HG03565 (cell line): ENCODE data around the gene SDF2.
"Not testable (repeated sequence)": the region's sequence is repeated elsewhere in the genome, so short reads cannot be mapped to it uniquely, and the experiment has no call there.

Source experiments
- ATAC-seq: cut with Tn5 transposase; IDR thresholded peaks from one replicate; pipeline ENCODE4 v1.9.1; 2021; ENCODE audit warnings: mild to moderate bottlenecking, moderate library complexity; ENCODE audit not compliant: unreplicated experiment

Gene SDF2

GRCh38 chr17:28685366-28685765 is 23.7 kb upstream of the SDF2 start:
- ATAC-seq = no peak

- no peak for ATAC-seq
Observed at GRCh38 chr17:28684963-28685362, 23.3 kb upstream of the SDF2 start.

DNA sequence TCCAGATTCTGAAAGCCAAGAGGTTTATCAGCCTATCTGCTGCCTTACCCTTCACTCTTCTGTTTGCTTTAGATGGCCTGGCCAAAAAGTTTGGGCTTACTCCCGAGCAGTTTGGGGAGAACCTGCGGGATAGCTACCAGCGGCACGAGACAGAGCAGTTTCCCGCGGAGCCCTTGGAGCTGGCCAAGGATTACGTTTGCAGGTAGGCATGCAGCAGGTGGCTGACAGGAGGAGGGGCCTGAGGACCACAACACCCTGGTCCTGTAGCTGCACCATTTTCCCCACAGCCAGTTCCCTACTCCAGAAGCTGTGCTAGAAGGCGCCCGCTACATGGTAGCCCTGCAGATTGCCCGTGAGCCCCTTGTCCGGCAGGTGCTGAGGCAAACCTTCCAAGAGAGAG is 20.9 kb upstream of the SDF2 start:
- no peak for ATAC-seq

- ATAC-seq = no peak
Observed at GRCh38 chr17:28675980-28676379, 14.3 kb upstream of the SDF2 start.

DNA sequence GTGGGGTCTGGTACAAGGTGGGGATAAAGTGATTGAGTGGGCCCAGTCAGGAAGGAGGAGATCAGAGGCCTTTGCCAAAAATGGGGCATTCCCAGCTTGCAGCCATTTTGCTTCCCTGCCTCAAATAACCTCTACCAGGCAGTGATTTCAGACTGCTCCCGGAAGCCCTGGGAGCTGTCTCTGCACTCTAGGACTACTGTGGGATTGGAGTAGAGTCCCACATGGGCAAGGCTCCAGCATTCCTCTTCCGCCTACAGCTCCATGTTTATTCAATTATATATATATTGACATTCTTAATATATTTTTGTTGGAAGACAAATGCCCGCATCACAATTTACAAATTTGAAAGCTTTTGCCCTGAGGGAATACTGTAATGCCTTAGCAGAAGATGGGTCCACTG is 13.8 kb upstream of the SDF2 start:
- no peak for ATAC-seq

GRCh38 chr17:28669918-28670317 is 8.2 kb upstream of the SDF2 start:
- no peak for ATAC-seq

GRCh38 chr17:28667870-28668269 is 6.2 kb upstream of the SDF2 start:
- ATAC-seq = no peak

- ATAC-seq = no peak
Observed at GRCh38 chr17:28665994-28666393, 4.3 kb upstream of the SDF2 start.

- no peak for ATAC-seq
Observed at GRCh38 chr17:28663723-28664122, 2.0 kb upstream of the SDF2 start.

DNA sequence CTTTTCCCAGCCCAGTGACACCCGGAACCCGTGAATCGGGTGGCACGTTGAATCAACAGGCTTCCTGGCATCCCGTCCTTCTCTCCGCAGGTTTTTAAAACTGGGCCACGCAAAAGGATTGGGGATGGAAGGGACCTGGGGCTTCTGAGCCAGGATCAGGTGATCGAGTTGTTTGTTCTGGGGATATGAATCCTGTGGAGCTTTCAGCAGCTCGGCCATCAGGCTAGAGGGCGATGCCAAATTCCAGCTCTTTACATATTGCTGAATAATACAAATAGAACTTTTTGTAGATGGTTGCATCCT is 772 bp upstream of the SDF2 start:
- ATAC-seq = no peak

DNA sequence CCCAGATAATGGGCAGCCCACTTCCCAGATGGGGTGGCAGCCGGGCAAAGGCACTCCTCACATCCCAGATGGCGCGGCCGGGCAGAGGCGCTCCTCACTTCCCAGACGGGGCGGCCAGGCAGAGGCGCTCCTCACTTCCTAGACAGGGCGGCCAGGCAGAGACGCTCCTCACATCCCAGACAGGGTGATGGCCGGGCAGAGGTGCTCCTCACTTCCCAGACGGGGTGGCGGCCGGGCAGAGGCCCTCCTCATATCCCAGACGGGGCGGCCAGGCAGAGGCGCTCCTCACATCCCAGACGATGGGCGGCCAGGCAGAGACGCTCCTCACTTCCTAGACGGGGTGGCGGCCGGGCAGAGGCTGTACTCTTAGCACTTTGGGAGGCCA is 2.2 kb downstream of the SDF2 start:
- ATAC-seq = not testable (repeated sequence)

DNA sequence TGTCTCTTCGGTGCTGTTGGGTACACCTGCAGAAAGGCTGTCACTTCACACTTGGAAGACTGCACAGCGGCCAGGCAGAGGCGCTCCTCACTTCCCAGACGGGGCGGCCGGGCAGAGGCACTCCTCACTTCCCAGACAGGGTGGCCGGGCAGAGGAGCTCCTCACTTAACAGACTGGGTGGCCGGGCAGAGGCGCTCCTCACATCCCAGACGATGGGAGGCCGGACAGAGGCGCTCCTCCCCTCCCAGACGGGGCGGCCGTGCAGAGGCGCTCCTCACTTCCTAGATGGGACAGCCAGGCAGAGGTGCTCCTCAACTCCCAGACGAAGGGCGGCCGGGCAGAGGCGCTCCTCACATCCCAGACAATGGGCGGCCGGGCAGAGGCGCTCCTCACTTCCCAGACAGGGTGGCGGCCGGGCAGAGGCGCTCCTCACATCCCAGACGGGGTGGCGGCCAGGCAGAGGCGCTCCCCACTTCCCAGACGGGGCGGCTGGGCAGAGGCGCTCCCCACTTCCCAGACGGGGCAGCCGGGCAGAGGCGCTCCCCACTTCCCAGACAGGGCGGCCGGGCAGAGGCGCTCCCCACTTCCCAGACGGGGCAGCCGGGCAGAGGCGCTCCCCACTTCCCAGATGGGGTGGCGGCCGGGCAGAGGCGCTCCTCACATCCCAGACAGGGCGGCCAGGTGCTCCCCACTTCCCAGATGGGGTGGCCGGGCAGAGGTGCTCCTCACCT is 2.8 kb downstream of the SDF2 start:
- ATAC-seq = not testable (repeated sequence)

- ATAC-seq = not testable (repeated sequence)
Observed at GRCh38 chr17:28658342-28658741, 3.4 kb downstream of the SDF2 start.

DNA sequence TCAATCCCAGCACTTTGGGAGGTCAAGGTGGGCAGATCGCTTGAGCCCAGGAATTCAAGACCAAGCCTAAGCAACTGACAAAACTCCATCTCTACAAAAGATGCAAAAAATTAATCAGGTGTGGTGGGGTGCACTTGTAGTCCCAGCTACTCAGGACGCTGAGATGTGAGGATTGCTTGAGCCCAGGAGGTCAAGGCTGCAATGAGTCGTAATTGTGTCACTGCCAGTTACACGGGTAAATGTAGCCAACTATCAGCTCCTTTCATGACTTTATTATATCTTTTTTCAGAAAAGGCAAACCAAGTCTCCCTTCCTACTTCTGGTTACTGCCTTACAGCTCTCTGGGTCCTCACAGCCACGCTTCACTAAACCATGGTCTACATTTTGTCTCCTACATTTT is 4.0 kb downstream of the SDF2 start:
- ATAC-seq = no peak

DNA sequence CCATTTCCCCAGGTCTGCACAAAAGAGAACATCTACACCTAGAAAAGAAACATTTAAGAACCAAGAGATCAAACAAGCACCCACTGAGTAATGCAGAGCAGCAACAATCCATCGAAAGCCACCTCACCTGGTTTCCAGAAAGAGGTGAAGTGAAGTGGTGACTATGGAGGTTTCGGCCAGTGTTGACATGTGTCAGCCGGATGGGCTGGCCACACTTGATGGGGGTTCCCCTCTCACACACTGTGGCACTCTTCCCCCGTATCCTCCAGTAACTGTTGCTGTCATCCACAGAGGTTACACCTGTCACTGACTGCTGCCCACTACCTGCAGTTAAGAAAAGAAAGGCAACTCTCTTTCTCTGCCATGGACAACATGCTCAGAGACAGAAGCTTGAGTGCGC is 6.5 kb downstream of the SDF2 start:
- no peak for ATAC-seq

DNA sequence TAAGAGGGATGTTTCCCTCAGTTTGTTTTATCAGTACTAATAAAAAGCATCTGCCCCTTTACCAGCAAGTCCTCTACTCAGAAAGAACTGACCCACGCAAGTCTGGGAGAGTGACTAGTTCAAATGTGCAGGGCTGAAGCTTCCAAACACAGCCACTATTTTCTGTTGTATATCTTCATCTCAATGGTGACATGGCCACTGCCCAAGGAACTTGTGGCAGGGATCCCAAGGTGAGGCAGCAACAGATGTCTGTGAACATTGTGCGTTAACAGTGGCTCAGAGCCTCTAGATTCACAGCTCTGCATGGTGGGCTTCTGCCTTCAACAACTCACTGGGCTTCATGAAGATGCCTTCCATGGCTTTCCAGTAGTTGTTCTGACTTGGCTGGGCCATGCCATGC is 13.0 kb downstream of the SDF2 start:
- no peak for ATAC-seq

DNA sequence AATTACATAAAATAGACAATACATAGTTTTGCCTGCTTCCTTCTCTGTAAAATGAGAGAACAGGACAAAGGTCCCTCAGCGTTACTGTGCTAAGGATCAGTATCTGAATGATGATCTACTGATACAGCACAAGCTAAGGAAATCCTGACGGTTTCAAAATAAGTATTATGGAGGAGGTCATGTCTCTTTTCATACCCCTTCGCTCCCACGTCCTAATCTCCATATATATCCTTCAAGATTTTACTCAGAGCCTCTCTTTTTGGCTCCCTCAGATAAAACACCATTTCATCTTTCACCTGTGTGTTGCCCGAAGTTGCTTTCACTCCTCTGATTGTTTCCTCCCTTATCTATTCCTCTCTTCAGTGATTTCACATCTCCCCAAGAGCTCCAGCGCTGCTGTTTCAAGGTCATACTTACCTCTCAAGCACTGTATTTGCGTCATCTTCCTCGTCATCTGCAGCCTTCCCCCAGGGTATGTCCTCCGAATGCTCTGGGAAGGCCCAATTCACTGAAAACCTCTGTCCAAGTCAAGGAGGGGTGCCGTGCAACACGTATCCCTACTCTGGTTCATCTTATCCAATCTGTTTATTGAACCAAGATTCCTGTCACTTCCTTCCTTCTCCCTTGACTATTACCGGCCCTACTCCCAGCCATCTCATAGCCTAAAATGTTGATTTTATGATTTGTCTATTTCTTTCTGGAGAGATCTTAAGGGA is 15.5 kb downstream of the SDF2 start:
- ATAC-seq = no peak

- ATAC-seq = no peak
Observed at GRCh38 chr17:28645576-28645939, 16.1 kb downstream of the SDF2 start.

DNA sequence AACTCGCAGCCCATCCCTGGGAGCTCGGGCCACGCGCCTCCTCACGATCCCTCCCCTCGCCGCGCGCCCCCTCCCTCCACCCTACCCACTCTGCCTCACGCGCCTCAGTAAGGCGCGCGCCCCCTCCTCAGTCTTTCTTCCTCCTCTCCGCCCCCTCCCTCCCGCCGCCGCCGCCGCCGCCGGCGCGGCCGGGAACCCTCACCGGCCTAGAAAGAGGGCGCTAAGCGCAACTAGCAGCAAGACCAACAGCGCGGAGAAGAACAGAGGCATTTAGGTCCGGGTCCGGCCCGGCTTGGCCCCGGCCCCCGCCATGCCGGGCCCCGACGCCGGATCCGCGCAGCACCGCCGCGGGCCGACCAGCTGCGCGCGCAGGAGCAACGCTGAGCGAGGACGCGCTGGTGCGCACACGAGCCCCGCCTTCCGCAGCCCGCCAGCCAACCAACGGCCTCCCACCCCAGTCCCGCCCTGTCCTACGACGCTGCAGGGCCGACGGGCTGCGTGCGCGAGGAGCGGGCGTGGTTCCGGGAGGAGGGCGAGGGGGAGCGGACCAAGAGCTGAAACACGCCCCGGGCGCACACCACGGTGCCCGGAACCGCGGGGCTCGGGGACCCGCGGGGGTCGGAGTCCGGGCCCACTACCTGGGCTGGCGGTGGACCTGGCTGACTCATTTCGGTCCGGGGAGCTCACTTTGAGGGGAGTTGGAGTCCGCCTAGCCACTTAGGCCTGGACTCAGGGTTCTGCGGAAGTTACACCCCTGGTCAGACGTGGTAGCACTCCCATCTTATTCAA is 16.7 kb downstream of the SDF2 start, which contains the start of gene BLTP2:
Gene BLTP2, minus strand, starts transcription at position 372 of the 789 bp plus-strand sequence. Its CDS starts 102 bp downstream, at position 270.
- peak; percentile 84 for ATAC-seq

DNA sequence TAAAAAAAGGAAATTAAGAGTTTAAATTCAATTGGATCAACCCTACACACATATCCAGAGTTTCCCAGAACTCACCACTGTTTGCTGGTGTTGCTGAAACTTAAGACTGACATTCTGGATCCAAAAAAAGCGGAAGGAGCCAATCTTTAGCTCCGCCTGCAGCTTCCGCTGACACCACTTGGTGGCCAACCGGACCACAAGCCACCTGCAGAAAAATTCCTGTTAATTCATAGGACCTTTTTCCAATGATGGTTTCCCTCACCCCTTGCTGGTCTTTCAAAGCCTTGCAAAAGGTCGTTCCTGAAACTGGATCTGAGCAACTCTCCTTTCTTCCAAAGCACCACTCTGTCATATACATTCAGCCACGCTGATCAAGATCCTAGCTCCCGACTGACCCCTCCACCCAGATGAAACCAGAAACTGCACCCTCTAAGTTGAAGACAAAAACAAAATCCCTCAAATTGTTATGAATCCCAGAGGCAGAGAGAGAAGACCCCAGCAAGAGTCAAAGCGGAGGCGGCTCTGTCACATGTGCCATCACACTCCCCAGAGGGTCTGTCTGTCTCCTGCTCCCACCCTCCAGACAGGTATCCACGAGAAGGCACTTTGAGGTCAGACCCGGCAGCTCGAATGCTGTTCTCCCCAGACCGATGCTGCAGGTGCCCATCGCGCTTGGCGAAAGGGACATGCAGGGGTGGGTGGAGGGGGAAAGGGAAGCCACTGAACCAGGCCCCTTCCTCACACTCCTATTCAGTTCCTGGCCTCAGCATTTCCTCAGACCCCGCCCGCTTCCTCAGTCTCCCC is 17.5 kb downstream of the SDF2 start:
- ATAC-seq = no peak

DNA sequence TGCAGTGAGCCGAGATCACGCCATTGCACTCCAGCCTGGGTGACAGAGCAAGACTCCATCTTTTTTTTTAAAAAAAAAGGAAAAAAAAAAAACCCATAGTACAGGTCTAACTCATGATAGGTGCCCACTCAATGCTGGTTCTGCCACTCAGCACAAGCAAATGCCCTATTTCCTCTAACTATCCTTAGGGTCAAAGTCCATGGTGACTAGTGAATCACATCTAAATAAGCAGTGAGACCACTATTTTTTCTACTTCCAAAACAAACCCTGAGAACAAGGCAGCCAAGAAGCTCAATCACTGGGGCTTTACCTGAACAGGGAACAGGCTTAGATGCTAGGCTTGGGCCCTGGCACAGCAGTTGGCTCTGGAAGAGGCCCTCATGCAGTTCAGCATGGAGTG is 20.1 kb downstream of the SDF2 start:
- ATAC-seq = no peak
